Raji (cell line): ENCODE results near the gene GPR34.

ENCODE experiments used
- POLR2A ChIP-seq: IDR thresholded peaks from 2 replicates; pipeline ENCODE4 v1.6.1; 2011; ENCODE audit warnings: low read depth, low read length, control low read depth; ENCODE audit not compliant: insufficient read depth

GPR34 gene

DNA sequence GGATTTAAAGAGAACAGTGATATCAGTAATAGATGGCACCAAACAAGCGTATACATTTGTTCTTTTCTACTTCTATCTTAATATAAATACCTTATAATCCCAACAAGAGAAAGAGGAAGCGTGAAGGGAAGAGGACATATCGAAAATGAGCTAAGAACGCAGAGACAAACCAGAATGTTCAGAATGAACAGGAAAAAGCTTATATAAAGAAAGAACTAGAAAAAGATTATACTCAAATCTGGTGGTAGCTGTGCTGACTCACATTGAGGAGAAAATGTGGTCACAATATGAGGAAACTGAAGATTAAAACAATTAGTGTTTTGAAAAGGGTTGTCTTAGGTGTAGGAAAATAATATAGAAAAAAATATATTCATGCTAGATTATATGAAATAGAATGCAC lies 2.0 kb upstream of the GPR34 start:
- no peak for TF ChIP-seq POLR2A

GRCh38 chrX:41688156-41688555 lies 617 bp upstream of the GPR34 start:
- TF ChIP-seq POLR2A: no peak

DNA sequence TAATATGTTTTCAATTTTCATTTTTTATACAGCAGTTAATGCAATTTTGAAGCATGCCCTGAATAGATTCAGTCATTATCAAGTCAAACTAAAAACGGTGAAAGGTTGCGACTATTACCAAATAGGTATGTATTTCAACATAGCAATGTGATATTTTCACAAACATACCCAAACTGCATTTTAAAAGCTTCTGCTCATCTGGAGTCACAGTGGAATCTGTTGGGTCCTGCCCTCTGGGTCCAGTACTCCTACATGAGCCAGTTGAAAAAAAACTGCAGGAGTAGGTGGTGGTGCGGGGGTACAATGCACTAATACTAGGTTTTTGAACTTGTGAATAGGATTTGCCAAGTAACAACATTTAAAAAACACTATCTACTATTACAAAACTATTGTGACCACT lies 938 bp downstream of the GPR34 start:
- no peak for TF ChIP-seq POLR2A

GRCh38 chrX:41692162-41692749 lies 3.5 kb downstream of the GPR34 start:
- no peak for TF ChIP-seq POLR2A

DNA sequence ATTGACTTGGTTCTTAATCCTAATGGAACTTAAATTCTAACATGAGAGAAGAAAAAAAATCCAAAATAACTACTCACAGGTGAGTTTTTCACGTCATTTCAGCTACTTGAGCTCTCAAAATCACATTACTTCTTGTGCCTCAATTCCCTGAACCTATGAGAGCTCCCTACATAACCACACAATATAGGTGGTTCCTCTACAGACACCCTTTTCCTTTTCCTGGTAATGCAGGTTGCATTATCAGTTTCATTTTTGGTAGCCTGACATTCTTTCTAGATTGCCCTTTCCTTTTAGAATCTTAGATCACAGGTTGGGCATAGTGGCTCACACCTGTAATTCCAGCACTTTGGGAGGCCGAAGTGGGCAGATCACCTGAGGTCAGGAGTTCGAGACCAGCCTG lies 4.3 kb downstream of the GPR34 start:
- TF ChIP-seq POLR2A: no peak

DNA sequence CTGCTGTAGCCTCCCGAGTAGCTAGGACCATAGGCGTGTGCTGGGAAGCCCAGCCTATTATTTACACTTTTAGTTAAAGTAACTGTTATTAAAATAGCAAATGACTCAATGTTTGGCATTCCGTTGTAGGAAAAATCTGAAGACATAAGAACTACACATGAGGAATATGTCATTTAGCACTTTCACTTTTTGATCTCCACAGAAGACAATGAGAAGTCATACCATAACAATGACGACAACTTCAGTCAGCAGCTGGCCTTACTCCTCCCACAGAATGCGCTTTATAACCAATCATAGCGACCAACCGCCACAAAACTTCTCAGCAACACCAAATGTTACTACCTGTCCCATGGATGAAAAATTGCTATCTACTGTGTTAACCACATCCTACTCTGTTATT lies 6.7 kb downstream of the GPR34 start:
- no peak for TF ChIP-seq POLR2A

GRCh38 chrX:41703574-41704029 lies 14.8 kb downstream of the GPR34 start:
- no peak for TF ChIP-seq POLR2A

GRCh38 chrX:41705042-41705441 lies 16.3 kb downstream of the GPR34 start:
- no peak for TF ChIP-seq POLR2A

- no peak for TF ChIP-seq POLR2A
These were observed 17.1 kb downstream of the GPR34 start for GRCh38 chrX:41705680-41706374.

- no peak for TF ChIP-seq POLR2A
These were observed 18.4 kb downstream of the GPR34 start for GRCh38 chrX:41707218-41707617.

DNA sequence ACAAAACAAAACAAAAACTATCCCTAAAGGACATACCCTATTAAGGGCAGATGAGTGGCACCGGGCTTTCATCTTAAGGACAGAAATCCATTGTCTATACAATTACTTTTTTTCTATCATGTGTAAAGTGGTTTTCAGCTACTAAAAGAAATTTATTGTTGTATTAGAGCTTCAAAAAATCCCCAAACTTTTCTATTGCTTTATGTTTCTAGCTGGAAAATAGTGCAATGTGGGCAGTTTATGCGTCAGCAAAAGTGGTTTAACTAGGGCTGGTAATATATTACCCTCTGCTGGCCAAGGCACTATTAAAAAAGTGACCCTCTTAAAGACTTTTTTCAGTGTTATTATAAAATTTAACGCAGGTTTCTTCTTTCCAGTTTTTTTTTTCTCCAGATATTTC lies 19.7 kb downstream of the GPR34 start:
- no peak for TF ChIP-seq POLR2A

- no peak for TF ChIP-seq POLR2A
These were observed 22.4 kb downstream of the GPR34 start for GRCh38 chrX:41711021-41711667.

GRCh38 chrX:41716222-41716621 lies 27.4 kb downstream of the GPR34 start:
- TF ChIP-seq POLR2A: no peak

DNA sequence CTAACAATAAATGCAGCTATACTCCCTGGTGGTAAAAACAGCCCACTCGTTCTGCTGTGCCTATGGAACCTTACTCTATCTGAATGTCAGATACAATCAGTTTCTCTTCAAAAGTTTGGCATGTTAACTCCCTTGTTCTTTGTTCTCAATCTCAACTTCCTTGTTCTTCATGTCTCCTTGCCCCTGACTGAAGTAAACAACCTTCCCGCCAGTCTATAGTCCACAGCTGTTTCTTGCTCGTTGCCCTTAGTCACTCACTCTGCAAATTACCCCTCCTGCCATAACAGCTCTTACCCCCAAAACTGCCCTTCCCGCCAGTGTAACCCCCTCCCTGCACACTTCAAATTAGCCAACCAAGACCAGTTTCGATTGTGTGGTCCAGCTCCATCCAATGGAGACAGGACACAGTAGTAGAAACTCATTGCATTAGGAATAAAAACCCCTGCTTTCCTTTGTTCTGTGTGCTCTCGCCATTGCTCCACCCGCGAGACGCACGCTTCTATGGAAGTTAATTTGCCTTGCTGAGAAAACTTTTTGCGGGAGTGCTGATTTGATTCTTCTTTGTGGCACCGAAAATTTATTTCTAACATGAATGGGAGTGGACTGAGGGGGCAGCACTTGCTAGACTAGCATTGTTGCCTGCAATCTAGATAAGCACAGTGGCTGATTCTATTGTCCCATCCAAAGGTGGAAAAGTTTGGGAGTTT lies 28.1 kb downstream of the GPR34 start:
- TF ChIP-seq POLR2A: no peak

DNA sequence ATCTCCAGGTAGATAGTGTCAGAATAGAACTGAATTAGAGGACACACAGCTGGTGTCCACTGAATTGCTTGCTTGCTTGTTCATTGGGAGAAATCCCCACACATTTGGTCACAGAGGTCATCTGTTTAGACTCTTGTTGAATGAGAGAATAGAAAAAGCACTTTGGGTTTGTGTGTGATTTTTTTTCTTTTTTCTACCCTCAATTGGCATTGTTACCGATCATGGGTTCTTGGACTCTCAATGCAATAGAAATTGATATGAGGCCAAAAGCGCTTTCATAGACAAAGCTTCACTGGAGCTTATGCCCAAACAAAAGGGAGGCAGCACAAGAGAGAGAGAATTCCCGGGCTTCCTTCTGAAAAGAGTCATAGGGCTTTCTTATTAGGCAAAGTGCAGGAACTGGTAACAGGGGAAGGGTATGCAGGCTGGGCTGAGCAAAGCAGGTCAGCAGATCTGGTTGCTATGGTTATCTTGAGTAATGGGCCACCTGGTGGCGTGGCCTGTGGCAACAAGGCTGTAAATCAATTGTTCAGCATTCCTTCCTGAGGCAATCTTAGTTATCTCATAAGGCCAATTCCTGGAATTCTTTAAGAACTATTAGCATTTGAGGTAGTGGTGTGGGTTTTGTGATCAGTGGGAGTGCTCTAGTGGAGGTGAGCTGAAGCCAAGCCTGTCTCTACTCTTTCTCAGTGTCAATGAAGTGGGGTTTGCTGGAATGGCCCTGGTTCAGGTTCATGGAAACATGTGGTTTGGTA lies 29.9 kb downstream of the GPR34 start:
- TF ChIP-seq POLR2A: no peak
